HepG2 (cell line): ENCODE measurements around the gene CCDC142. TPM values are rescaled to one million over a fixed set of nuclear protein-coding genes. Genes with fewer than 3 reads are reported as not detected.

Experiments used
- CENPT ChIP-seq: sonication (generic); formaldehyde crosslinking; IDR thresholded peaks from 2 replicates; pipeline ENCODE4 v1.8.0; 2022; ENCODE audit warnings: low read depth, mild to moderate bottlenecking, moderate library complexity, missing genetic modification reagents
- MYC ChIP-seq: sonication (generic); formaldehyde crosslinking; IDR thresholded peaks from 2 replicates; pipeline ENCODE4 v1.9.0; 2021; ENCODE audit warnings: missing genetic modification reagents, borderline replicate concordance
- NCOA5 ChIP-seq: sonication (generic); formaldehyde crosslinking; IDR thresholded peaks from 2 replicates; pipeline ENCODE4 v1.4.0; 2020; ENCODE audit warnings: missing genetic modification reagents
- NPAS2 ChIP-seq: sonication (generic); formaldehyde crosslinking; IDR thresholded peaks from 2 replicates; pipeline ENCODE4 v1.8.0; 2022; ENCODE audit warnings: mild to moderate bottlenecking, missing genetic modification reagents, borderline replicate concordance
- NR2C2 ChIP-seq: sonication (generic); formaldehyde crosslinking; IDR thresholded peaks from 2 replicates; pipeline ENCODE4 v1.4.0; 2020; ENCODE audit warnings: missing genetic modification reagents, mild to moderate bottlenecking, moderate library complexity, borderline replicate concordance
- SRY ChIP-seq: sonication (generic); formaldehyde crosslinking; IDR thresholded peaks from 2 replicates; pipeline ENCODE4 v1.8.0; 2022; ENCODE audit warnings: mild to moderate bottlenecking, missing genetic modification reagents
- STAG1 ChIP-seq: sonication (generic); formaldehyde crosslinking; IDR thresholded peaks from 2 replicates; pipeline ENCODE4 v1.4.0; 2020; ENCODE audit warnings: missing genetic modification reagents
- ZBTB40 ChIP-seq, 2 experiments: fragments of 450-650 bp in 1 of 2; sonication (generic) in 1 of 2; formaldehyde crosslinking in 1 of 2; IDR thresholded peaks; 2 replicates each; pipeline versions ENCODE4 v1.6.1 to v1.8.0; 2016 to 2022; ENCODE audit warnings: antibody characterized with exemption in 1 of 2, mild to moderate bottlenecking in 1 of 2, missing genetic modification reagents in 1 of 2
- ZNF530 ChIP-seq: sonication (generic); formaldehyde crosslinking; IDR thresholded peaks from 2 replicates; pipeline ENCODE4 v1.5.0; 2020; ENCODE audit warnings: low read depth, mild to moderate bottlenecking, missing genetic modification reagents
- ZNF7 ChIP-seq: IDR thresholded peaks from 2 replicates; pipeline ENCODE4 v1.6.1; 2016; ENCODE audit warnings: missing biosample characterization, missing genetic modification reagents
- ZNF724P ChIP-seq: sonication (generic); formaldehyde crosslinking; IDR thresholded peaks from 2 replicates; pipeline ENCODE4 v1.8.0; 2022; ENCODE audit warnings: missing genetic modification reagents, borderline replicate concordance
- ZNF749 ChIP-seq: sonication (generic); formaldehyde crosslinking; IDR thresholded peaks from 2 replicates; pipeline ENCODE4 v1.8.0; 2022; ENCODE audit warnings: mild to moderate bottlenecking, missing genetic modification reagents, moderate library complexity, borderline replicate concordance
- ZUFSP ChIP-seq: sonication (generic); formaldehyde crosslinking; IDR thresholded peaks from 2 replicates; pipeline ENCODE4 v1.9.0; 2021; ENCODE audit warnings: missing genetic modification reagents, mild to moderate bottlenecking, borderline replicate concordance
- polyA plus RNA-seq, 8 experiments: library from polyadenylated mRNA; depleted of rRNA in 3 of 8; stranded (reverse) in 7 of 8; unstranded in 1 of 8; fragments of >200 nt; fragmentation: Illumina TruSeq in 4 of 8; extraction: Trizol in 4 of 8; gene quantifications; 2 replicates each; pipeline versions ENCODE4 v1.2.1 to v1.2.3, GENCODE V29; 2011 to 2016; ENCODE audit warnings: low read depth in 4 of 8, missing spikeins in 1 of 8, mixed read lengths in 1 of 8; ENCODE audit not compliant: insufficient read depth in 1 of 8
- total RNA-seq, 5 experiments: library from RNA; depleted of rRNA; stranded (reverse); fragments of >200 nt; fragmentation: Illumina TruSeq; extraction: Trizol; gene quantifications; 2 replicates each; pipeline ENCODE4 v1.2.3, GENCODE V29; 2016; ENCODE audit warnings: low read depth in 1 of 5
- TF ChIP-seq, protein P1 (sequence below): sonication (generic); formaldehyde crosslinking; IDR thresholded peaks from 2 replicates; pipeline ENCODE4 v1.8.1; 2022; ENCODE audit warnings: mild to moderate bottlenecking, missing genetic modification reagents

The CCDC142 gene
- total and polyA plus RNA-seq, 2 of the 13 experiments (the other 11 are each of a cell fraction or from before 2014, with no cell fraction given): 14.7 to 30.4 TPM

DNA sequence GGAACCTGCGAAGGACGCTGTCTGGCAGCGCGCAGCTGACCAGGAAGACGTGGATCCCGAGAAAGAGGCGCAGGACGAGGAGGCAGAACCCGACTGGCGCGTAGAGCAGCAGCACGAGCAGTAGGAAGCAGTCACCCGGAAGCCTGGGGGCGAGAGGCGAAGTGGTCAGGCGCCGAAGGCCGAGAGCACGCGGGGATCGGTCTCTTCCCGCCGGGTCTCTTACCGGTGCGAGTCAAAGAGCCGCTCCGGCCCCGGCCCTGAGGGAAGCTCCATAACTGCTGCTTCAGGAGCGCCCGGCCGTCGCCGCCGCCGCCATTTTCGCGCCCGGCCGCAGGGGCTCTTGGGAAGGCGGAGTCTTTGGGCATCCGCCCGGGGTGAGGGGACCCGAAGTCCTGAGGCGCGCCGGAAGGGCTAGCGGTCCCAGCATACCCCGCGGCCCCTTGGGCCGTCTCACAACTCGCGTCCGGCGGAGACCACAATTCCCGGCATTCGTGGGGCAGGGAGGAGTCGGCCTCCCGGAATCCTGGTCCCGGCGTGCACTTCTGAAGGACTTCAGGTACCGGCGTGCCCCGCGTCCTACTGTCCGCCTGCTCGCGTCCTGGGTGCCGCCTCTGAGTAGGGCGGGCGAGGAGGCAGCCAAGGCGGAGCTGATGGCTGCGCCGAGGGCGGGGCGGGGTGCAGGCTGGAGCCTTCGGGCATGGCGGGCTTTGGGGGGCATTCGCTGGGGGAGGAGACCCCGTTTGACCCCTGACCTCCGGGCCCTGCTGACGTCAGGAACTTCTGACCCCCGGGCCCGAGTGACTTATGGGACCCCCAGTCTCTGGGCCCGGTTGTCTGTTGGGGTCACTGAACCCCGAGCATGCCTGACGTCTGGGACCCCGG, 46.8 kb upstream of the CCDC142 start, which contains the start of the genes AUP1 and HTRA2 (continued):
- TF ChIP-seq ZBTB40 (IDR thresholded peaks at IDR 0.05) (no peak), ZBTB40 (CRISPR knock-in tag; IDR thresholded peaks at IDR 0.05) (peak; percentile 60; the same call in 1 of the 2 replicates), NCOA5 (CRISPR knock-in tag) (no peak), ZNF530 (no peak), ZNF749 (CRISPR knock-in tag) (no peak; the same call in 1 of the 2 replicates), SRY (CRISPR knock-in tag) (0 out of 2 replicates have a peak, but pooled peaks have one; percentile 64), ZNF724P (CRISPR knock-in tag) (0 out of 2 replicates have a peak, but pooled peaks have one; percentile 17), STAG1 (CRISPR knock-in tag) (peak; percentile 19), ZNF7 (CRISPR knock-in tag) (no peak), NPAS2 (CRISPR knock-in tag) (no peak), MYC (CRISPR knock-in tag) (peak; percentile 84), ZUFSP (CRISPR knock-in tag) (no peak), CENPT (CRISPR knock-in tag) (0 out of 2 replicates have a peak, but pooled peaks have one; percentile 70), NR2C2 (CRISPR knock-in tag) (peak; percentile 98)
- TF ChIP-seq, protein P1, sequence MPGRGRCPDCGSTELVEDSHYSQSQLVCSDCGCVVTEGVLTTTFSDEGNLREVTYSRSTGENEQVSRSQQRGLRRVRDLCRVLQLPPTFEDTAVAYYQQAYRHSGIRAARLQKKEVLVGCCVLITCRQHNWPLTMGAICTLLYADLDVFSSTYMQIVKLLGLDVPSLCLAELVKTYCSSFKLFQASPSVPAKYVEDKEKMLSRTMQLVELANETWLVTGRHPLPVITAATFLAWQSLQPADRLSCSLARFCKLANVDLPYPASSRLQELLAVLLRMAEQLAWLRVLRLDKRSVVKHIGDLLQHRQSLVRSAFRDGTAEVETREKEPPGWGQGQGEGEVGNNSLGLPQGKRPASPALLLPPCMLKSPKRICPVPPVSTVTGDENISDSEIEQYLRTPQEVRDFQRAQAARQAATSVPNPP (CRISPR knock-in tag): peak; percentile 21; the same call in 1 of the 2 replicates
